T-helper 22 cell (primary cell): ENCODE results near the gene ZPBP2.
"Not testable (repeated sequence)": the region's sequence is repeated elsewhere in the genome, so short reads cannot be mapped to it uniquely, and the experiment has no call there.

ENCODE experiments used
- DNase-seq: peaks from one replicate; pipeline ENCODE4 v3.0.0-alpha.2; 2020; ENCODE audit warnings: low read depth

The ZPBP2 gene

GRCh38 chr17:39867880-39868553, at the start of gene ZPBP2:
TSS of gene ZPBP2 (plus strand) at chr17:39868202. CDS start at chr17:39868355, 153 bp downstream.
- no peak for DNase-seq

DNA sequence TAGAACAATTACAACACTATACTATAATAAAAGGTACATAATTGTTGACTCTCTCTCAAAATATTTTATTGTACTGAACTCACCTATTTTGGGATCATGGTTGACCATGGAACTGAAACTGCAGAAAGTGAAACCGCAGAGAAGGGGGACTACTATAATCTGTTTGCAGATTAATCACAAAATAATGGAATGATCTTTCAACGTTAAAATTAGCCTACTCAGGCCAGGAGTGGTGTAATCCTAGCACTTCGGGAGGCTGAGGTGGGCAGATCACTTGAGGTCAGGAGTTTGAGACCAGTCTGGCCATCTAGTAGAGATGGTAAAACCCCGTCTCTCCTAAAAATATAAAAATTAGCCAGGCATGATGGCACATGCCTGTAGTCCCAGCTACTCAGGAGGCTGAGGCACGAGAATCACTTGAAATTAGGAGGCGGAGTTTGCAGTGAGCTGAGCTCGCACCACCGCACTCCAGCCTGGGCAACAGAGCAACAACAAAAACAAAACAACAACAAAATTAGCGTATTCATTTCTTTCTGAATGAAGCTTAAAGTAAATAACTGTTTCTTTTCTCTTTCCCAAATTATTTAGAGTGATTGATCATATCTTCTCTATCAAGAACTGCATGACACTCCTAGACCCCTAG, 49.5 kb upstream of the ZPBP2 start:
- DNase-seq = peak; percentile 29

GRCh38 chr17:39820541-39820940, 47.5 kb upstream of the ZPBP2 start:
- DNase-seq = no peak

DNA sequence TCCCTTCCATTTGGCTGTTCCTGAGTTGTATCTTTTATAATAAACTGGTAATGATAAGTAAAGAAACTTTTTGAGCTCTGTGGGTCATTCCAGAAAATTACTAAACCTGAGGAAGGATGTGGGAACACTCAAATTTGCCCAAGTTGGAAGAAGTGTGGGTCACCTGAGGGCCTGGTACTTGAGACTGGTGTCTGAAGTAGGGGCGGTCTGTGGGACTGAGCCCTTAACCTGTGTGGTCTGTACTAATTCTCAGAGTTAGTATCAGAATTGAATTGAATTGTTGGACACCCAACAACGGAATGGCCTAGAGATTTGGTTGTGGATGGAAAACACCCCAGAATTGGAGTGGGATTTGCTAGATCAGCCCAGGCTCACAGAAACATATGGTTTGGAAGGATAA, 47.0 kb upstream of the ZPBP2 start:
- DNase-seq = no peak

DNA sequence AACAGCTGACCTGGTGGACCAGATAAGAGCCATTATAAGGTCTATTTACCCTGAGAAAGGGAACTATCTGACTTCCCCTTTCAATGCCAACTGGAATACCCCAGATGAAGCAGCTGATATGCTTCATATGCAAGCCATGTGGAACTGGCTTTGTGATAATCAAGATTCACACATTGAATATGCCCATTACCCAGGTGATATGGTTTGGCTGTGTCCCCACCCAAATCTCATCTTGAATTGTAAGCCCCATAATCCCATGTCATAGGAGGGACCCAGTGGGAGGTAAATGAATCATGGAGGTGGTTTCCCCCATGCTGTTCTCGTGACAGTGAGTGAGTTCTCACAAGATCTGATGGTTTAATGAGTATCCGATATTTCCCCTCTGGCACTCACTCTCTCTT, 46.0 kb upstream of the ZPBP2 start:
- no peak for DNase-seq

DNA sequence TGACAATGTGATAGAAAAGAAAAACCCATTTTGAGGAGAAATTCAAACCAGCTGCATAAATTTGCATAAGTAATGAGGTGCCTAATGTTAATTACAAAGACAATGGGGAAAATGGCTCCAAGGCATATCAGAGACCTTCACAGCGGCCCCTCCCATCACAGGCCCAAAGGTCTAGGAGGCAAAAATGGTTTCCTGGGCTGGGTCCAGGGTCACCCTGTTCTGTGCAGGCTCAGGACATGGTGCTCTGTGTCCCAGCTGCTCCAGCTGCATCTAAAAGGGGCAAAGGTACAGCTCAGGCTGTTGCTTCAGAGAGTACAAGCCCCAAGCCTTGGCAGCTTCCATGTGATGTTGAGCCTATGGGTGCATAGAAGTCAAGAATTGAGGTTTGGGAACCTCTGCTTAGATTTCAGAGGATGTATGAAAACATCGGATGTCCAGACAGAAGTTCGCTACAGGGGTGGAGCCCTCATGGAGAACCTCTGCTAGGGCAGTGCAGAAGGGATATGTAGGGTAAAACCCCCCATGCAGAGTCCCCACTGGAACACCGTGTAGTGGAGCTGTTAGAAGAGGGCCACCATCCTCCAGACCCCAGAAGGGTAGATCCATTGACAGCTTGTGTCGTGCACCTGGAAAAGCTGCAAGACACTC, 44.5 kb upstream of the ZPBP2 start:
- DNase-seq = no peak

DNA sequence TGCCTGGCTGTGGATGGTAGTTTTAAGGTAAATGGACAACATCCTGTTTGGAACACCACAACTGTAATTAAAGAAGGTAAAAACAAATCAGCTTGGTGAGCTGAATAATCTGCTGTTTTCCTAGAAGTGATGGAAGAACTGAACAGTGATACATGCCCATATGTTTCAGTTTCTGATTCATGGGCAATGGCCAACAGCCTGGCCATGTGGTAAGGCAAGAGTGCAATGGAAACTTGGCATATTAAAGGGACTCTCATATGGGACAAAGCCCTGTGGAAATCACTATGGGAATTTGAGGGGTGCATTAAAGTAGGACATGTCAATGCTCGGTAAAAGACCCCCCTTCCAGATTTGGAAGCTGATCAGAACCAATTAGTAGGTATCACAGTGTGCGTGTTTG, 41.7 kb upstream of the ZPBP2 start:
- DNase-seq = no peak

GRCh38 chr17:39828443-39828842, 39.6 kb upstream of the ZPBP2 start:
- DNase-seq = no peak

DNA sequence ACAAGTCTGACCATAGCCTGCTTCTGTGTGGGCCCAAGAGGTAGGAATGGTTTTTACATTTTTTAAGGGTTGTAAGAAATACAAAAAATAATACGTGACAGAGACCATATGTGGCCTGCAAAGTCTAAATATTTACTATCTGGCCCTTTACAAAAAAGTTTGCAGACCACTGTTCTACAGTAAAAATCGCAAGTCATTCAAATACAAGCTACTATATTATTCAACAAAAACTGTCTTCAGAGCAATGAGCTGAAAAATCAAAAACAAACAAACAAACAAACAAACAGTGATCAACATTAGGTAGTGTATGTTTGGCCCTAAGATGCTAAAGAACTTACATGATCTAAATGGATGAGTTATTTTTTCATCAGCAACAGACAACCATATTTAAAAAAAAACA, 36.4 kb upstream of the ZPBP2 start:
- no peak for DNase-seq

DNA sequence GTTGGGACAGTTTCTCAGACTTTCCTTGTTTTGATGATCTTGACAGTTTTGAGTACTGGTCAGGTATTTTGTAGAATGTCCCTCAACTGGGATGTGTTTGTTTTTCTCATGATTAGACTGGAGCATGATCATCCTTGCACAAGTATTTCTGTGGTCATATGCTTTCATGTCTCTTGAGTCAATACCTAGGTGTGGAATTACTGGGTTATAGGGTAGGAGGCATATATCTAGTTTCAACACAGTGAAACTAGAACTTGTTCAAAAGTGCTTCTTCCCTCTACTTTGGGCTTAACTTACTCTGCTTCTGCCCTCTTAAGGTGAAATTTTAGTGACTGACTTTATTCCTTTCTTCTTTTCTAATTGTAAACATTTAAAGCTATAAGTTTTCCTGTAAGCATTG, 34.0 kb upstream of the ZPBP2 start:
- DNase-seq = no peak

DNA sequence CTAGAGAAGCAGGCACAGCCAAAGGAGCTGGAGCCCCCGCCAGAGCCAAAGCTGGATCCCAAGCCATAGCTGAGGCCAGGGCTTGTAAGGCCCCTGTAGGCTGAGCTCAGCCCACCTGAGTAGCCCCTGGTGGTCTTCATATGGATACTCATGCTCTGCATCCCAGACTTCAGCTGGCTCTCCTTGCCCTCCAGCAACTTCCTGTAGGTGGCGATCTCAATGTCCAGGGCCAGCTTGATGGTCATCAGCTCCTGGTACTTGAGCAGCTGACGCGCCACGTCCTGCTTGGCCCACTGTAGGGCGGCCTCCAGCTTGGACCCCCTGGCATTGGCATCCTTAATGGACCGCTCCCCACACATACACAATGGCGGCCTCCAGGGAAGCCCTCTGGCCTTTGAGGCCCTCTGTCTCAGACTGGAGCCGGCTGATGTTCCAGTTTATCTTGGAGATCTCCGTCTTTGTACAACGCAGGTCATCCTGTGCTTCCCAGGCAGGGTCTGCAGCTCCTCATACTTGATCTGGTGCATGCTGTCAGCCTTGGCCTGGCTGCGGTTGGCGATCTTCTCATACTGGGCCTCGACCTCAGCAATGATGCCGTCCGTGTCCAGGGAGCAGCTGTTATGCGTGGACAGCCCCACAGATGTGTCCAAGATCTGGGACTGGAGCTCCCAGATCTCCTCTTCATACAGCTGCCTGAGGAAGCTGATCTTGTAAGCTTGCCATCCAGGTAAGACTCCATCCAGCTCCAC, 32.8 kb upstream of the ZPBP2 start:
- no peak for DNase-seq

- DNase-seq = no peak
These were observed 31.9 kb upstream of the ZPBP2 start for GRCh38 chr17:39836117-39836516.

DNA sequence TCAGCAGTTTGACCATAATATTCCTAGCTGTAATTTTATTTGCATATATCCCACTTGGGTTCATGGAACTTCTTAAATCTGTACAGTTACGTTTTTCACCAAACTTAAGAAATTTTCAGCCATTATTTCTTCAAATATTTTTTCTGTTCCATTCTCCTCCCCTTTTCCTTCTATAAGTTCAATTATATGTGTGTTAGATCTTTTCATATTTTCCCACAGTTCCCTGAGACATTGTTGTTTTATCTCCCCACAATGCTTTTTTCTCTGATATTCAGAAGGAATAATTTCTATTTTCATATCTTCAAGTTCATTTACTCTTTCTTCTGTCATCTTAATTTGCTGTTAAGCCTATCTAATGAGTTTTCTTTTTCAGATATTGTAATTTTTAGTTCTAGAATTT, 29.9 kb upstream of the ZPBP2 start:
- no peak for DNase-seq

GRCh38 chr17:39838784-39839183, 29.2 kb upstream of the ZPBP2 start:
- DNase-seq = no peak

DNA sequence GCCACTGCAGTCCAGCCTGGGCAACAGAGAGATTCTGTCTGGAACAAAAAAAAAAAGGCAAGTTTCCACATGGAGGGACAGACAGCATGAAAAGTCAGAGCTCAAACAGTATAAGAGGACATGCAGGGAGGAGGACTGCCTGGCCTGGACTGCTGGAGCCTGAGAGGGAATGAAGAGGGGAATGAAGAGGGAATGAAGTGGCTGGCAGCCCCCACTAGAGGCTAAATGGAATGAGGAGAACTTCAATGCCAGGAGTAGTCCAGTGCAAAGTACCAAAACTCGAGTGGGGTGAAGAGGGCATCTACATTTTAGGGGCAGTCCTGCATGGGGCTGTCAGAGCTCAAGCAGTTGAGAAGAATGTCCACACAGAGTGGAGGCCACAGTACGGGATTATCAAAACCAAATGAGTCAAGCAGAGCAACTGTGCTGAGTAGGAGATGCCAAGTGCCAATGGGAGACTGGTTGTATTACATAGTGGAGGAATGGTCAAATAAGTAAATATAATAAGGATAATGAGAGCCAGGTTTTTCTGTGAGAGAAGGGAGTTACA, 26.8 kb upstream of the ZPBP2 start:
- DNase-seq = no peak

- no peak for DNase-seq
These were observed 22.8 kb upstream of the ZPBP2 start for GRCh38 chr17:39845052-39845846.

DNA sequence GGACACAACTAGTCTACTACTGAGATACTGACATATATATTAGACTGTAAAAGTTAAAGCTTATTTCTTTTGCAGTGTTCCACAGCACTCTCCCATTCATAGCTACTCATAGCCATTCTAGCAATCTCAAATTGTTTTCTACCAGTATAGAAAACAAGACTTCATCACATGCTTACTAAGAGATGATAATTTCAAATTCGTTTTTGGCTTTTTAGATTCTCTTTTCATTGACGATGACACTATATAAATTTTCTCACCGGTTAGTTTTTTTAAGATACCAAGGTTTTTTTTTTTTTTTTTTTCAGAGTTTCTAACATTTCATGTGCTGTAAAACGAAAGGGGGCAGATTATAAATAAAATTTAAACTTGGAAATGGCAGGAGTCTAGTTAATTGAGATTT, 21.8 kb upstream of the ZPBP2 start:
- no peak for DNase-seq

- DNase-seq = no peak
These were observed 19.4 kb upstream of the ZPBP2 start for GRCh38 chr17:39848600-39848999.

GRCh38 chr17:39850186-39850585, 17.8 kb upstream of the ZPBP2 start:
- not testable (repeated sequence) for DNase-seq

DNA sequence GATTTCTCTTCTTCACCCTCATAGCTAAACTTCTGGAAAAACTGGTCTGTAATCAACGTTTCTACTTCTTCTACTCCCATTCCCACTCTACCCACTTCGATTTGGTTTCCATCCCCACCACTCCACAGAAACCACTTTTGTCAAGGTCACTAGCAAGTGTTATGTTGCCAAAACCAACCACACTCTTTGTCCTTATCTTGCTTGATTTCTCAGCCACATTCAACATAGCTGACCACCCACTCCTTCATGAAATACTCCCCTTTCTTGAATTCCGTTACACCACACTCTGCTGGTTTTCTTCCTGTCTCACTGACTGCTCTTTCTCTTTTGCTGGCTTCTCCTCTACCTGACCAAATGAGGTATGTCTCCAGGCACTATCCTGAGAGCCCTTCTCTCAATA, 15.8 kb upstream of the ZPBP2 start:
- DNase-seq = no peak

DNA sequence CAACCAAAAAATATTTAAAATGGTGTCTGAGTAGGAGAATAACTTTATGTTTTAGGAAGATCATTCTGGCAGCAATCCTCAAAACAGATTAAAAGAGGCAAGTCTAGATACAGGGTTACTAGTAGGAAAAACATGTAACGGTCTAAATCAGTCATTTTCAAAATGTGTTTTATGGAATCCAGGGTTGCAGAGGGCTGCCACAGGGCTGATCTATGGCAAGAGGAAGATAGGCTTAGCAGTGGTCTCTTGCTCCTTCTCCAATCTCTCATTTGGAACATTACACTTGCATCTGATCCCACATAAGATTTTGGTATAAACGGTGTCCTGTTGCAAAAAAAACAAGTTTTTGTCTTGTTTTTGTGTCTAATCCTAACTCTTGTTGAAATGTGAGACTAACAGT, 13.1 kb upstream of the ZPBP2 start:
- no peak for DNase-seq
